Right atrium auricular region (tissue), 2 donors: ENCODE data around the gene TRIM52. TPM values are rescaled to one million over a fixed set of nuclear protein-coding genes. Genes with fewer than 3 reads are reported as not detected.

Experiments
- DNase-seq: peaks from one replicate; pipeline ENCODE4 v3.0.0-alpha.2; 2019; ENCODE audit warnings: low spot score
- H3K27ac ChIP-seq, 2 donors: fragments of 200-600 bp; sonication (generic); 1 replicate in 1 of 2; 2 replicates in 1 of 2; pipeline ENCODE4 v1.5.1; 2016 to 2019
- H3K27me3 ChIP-seq, 2 donors: fragments of 200-600 bp; sonication (generic); one replicate each; pipeline versions ENCODE4 v1.5.1 to v1.6.0; 2017 to 2019
- H3K36me3 ChIP-seq: fragments of 200-600 bp; sonication (generic); one replicate; pipeline ENCODE4 v1.5.1; 2016
- H3K4me1 ChIP-seq, 2 donors: fragments of 200-600 bp; sonication (generic); one replicate each; pipeline versions ENCODE4 v1.5.1 to v1.6.0; 2017 to 2019
- H3K4me3 ChIP-seq, 2 donors: fragments of 200-600 bp; sonication (generic); 1 replicate in 1 of 2; 2 replicates in 1 of 2; pipeline ENCODE4 v1.5.1; 2017 to 2019; ENCODE audit warnings: mild to moderate bottlenecking in 1 of 2, moderate library complexity in 1 of 2
- H3K9me3 ChIP-seq, 2 donors: fragments of 200-600 bp; sonication (generic); one replicate each; pipeline ENCODE4 v1.5.1; 2019
- CTCF ChIP-seq, 2 donors: fragments of 200-600 bp; sonication (generic); IDR thresholded peaks; one replicate each; pipeline ENCODE4 v1.5.1; 2019; ENCODE audit warnings: antibody characterized with exemption in 2 of 2
- total RNA-seq, 2 donors: library from RNA; depleted of rRNA; stranded (reverse); fragments of >200 nt; gene quantifications; one replicate each; pipeline ENCODE4 v1.1.0, GENCODE V29; 2016

TRIM52 gene
- total RNA-seq, 2 donors from 2014 or later = 4.4 to 9.1 TPM

- H3K9me3 ChIP-seq = no peaks in the 10 kb centered on the region
- H3K27ac ChIP-seq = no peak overlapping the region
- no peak for DNase-seq
- TF ChIP-seq CTCF (IDR thresholded peaks at IDR 0.05) = no peak
- H3K27me3 ChIP-seq = no peaks in the 10 kb centered on the region
- H3K4me3 ChIP-seq = no peak overlapping the region
- peaks cover 64% of the 10 kb centered on the region for H3K36me3 ChIP-seq
- no peaks in the 10 kb centered on the region for H3K4me1 ChIP-seq
Measured at GRCh38 chr5:181231432-181231831, 29.5 kb downstream of the TRIM52 start.

DNA sequence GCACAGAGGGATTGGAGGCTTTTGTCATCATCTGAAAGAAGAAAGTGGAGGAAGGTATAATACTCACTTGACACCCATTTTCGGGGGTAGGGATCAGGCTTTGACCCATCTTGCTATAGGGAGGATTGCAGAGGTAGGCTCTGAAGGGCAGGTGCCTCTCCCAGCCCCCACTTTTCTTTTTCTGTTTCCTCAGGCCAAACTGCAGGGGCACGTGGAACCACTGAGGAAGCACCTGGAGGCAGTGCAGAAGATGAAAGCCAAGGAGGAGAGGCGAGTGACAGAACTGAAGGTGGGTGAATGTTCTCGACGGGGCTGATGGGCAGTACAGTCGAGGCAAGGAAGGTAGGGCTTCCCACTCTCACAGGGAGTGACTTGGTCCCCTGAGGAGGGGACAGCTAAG lies 30.4 kb downstream of the TRIM52 start:
- TF ChIP-seq CTCF (IDR thresholded peaks at IDR 0.05) = no peak
- Histone ChIP-seq H3K4me1 (no peaks in the 10 kb centered on the region), H3K27ac (no peak overlapping the region), H3K9me3 (no peaks in the 10 kb centered on the region), H3K27me3 (no peaks in the 10 kb centered on the region), H3K36me3 (peaks cover 55% of the 10 kb centered on the region), H3K4me3 (no peak overlapping the region)
- DNase-seq = no peak

DNA sequence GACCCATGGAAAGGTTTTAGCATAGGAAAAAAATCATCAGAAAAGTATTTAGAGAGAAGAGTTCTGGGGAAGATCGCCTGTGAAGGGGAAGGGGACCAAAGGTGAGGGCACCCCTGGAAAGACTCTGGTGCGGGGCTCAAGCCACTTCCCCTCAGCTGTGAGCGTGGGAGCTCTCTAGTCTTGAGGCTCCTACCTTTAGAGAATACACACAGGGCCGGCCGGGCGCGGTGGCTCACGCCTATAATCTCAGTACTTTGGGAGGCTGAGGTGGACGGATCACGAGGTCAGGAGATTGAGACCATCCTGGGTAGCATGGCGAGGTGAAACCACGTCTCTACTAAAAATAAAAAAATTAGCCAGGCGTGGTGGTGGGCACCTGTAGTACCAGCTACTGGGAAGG lies 30.9 kb downstream of the TRIM52 start:
- Histone ChIP-seq H3K27me3 (no peaks in the 10 kb centered on the region), H3K36me3 (peaks cover 49% of the 10 kb centered on the region), H3K4me1 (peaks cover 0 to 4% of the 10 kb centered on the region in 2 donors), H3K27ac (no peak overlapping the region), H3K9me3 (no peaks in the 10 kb centered on the region), H3K4me3 (no peak overlapping the region)
- no peak for DNase-seq
- no peak for TF ChIP-seq CTCF (IDR thresholded peaks at IDR 0.05)

DNA sequence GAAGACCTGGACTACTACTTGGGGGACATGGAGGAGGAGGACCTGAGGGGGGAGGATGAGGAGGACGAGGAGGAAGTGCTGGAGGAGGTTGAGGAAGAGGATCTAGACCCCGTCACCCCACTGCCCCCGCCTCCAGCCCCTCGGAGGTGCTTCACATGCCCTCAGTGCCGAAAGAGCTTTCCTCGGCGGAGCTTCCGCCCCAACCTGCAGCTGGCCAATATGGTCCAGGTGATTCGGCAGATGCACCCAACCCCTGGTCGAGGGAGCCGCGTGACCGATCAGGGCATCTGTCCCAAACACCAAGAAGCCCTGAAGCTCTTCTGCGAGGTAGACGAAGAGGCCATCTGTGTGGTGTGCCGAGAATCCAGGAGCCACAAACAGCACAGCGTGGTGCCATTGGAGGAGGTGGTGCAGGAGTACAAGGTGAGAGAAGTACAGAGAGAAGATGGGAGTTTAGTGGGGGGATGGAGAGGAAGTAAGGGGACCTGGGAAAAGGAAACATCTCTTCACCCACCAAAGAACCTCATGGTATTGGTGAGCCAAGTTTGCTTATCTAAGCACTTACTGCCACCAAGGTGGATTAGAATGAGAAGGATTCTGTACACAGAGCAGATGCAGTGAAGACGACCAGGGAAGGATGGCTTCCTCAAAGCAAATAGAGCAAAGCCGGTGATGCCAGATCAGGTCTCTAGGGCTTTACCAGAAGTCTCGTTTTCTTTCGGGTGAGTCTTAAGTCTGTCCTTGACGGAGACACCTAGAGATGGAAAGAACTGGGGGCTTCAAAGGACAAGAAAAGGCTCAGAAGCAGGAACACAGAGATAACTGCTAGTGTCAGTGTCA lies 36.3 kb downstream of the TRIM52 start:
- H3K4me3 ChIP-seq = peak overlapping the region; percentile 61 to 87
- no peak for DNase-seq

GRCh38 chr5:181223729-181224389 lies 37.1 kb downstream of the TRIM52 start:
- no peak for TF ChIP-seq CTCF (IDR thresholded peaks at IDR 0.05)
- DNase-seq = no peak
- H3K4me3 ChIP-seq = peak overlapping the region; percentile 61 to 87
- no peaks in the 10 kb centered on the region for H3K9me3 ChIP-seq
- peaks cover 0 to 17% of the 10 kb centered on the region in 2 donors for H3K4me1 ChIP-seq
- peak overlapping the region; percentile 96 to 99 for H3K27ac ChIP-seq
- H3K27me3 ChIP-seq = no peaks in the 10 kb centered on the region
- peaks cover 7% of the 10 kb centered on the region for H3K36me3 ChIP-seq

More for the DNA sequence above, 36.3 kb downstream of the TRIM52 start:
- Histone ChIP-seq H3K4me1 (peaks cover 0 to 17% of the 10 kb centered on the region in 2 donors), H3K27me3 (no peaks in the 10 kb centered on the region), H3K27ac (peak overlapping the region in 1 of 2 donors; percentile 96), H3K9me3 (no peaks in the 10 kb centered on the region), H3K36me3 (peaks cover 7% of the 10 kb centered on the region)
- TF ChIP-seq CTCF (IDR thresholded peaks at IDR 0.05) = no peak
